Measurements from ENCODE around the gene TRMT44. TPM values are rescaled to one million over a fixed set of nuclear protein-coding genes. Genes with fewer than 3 reads are reported as not detected.

TRMT44 gene
- total RNA-seq, 1 experiment from 2014 or later: 25.8 TPM

DNA sequence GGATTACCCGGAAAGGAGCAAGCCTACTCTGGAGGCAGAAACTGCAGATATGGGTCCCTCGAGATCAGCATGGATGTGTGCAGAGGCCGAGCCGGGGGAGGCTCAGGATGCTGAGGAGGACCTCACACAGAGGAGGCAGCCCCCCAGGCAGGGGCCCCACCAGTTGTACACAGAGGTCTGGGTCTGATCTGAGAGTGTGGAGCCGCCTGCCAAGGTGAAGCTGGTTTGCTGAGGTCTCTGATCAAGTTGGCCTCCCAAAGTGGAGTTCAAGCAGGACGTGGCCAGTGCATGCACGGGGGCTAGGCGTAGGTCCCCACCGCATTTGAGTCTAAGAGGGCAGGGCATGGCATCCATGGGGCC is 35.1 kb upstream of the TRMT44 start:
- no peak overlapping the region for H3K9ac ChIP-seq (ENCODE audit: low read length)
- H3K36me3 ChIP-seq (ENCODE audit: control insufficient read depth in 1 of 2, insufficient read depth in 2 of 2, low read length in 2 of 2): no peaks in the 10 kb centered on the region; a peak in 1 of 4 replicates
- BruUV-seq (replicated peaks): no TSS peak

More for the DNA sequence above, 35.1 kb upstream of the TRMT44 start:
- Histone ChIP-seq H3K4me3 (replicated peaks in 1 of 2; ENCODE audit: low read depth in 1 of 2, low read length in 2 of 2) (no peak overlapping the region), H3K9me2 (ENCODE audit: insufficient read depth) (no peaks in the 10 kb centered on the region), H3K9me3 (ENCODE audit: control insufficient read depth in 1 of 2, insufficient read depth in 1 of 2, low read depth in 1 of 2, low read length in 2 of 2) (no peaks in the 10 kb centered on the region), H3K4me1 (ENCODE audit: control insufficient read depth in 1 of 2, insufficient read depth in 2 of 2, low read length in 2 of 2) (peaks cover 12% of the 10 kb centered on the region in 2 experiments; a peak in 3 of 4 replicates), H4K20me1 (ENCODE audit: insufficient read depth) (no peaks in the 10 kb centered on the region), H3K79me2 (ENCODE audit: insufficient read depth, low read length) (no peaks in the 10 kb centered on the region), H3K27ac (ENCODE audit: low read depth, low read length) (no peak overlapping the region), H3K4me2 (ENCODE audit: low read length) (no peak overlapping the region), H2AFZ (ENCODE audit: low read depth, low read length, poor library complexity, severe bottlenecking) (no peak overlapping the region), H3K27me3 (ENCODE audit: insufficient read depth, low read length) (no peaks in the 10 kb centered on the region)
- ChIA-PET POLR2A (no interaction called here), CTCF (no interaction called here), RAD21 (ENCODE audit: low non-redundant PET in 1 of 2, low total read pairs in 2 of 2, uncharacterized antibody in 2 of 2, unreplicated experiment in 2 of 2) (no interaction called here)
- DNase-seq (ENCODE audit: low read depth, low spot score) (no peak), ATAC-seq (no peak)
- intact Hi-C loops (cut with micrococcal nuclease): no loop called here
- TF ChIP-seq JUND (IDR thresholded peaks at IDR 0.05) (no peak), SRF (IDR thresholded peaks at IDR 0.05; ENCODE audit: low read depth) (no peak), SIN3A (IDR thresholded peaks at IDR 0.05; ENCODE audit: low read depth) (no peak), POLR2A (IDR thresholded peaks at IDR 0.05; ENCODE audit: borderline replicate concordance, extremely low read depth, insufficient read depth, insufficient read length) (no peak)
- TF ChIP-seq, protein P1, sequence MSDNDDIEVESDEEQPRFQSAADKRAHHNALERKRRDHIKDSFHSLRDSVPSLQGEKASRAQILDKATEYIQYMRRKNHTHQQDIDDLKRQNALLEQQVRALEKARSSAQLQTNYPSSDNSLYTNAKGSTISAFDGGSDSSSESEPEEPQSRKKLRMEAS (IDR thresholded peaks at IDR 0.05): no peak
- TF ChIP-seq, protein P2, sequence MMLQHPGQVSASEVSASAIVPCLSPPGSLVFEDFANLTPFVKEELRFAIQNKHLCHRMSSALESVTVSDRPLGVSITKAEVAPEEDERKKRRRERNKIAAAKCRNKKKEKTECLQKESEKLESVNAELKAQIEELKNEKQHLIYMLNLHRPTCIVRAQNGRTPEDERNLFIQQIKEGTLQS (IDR thresholded peaks at IDR 0.05): no peak
- TF ChIP-seq, protein P3, sequence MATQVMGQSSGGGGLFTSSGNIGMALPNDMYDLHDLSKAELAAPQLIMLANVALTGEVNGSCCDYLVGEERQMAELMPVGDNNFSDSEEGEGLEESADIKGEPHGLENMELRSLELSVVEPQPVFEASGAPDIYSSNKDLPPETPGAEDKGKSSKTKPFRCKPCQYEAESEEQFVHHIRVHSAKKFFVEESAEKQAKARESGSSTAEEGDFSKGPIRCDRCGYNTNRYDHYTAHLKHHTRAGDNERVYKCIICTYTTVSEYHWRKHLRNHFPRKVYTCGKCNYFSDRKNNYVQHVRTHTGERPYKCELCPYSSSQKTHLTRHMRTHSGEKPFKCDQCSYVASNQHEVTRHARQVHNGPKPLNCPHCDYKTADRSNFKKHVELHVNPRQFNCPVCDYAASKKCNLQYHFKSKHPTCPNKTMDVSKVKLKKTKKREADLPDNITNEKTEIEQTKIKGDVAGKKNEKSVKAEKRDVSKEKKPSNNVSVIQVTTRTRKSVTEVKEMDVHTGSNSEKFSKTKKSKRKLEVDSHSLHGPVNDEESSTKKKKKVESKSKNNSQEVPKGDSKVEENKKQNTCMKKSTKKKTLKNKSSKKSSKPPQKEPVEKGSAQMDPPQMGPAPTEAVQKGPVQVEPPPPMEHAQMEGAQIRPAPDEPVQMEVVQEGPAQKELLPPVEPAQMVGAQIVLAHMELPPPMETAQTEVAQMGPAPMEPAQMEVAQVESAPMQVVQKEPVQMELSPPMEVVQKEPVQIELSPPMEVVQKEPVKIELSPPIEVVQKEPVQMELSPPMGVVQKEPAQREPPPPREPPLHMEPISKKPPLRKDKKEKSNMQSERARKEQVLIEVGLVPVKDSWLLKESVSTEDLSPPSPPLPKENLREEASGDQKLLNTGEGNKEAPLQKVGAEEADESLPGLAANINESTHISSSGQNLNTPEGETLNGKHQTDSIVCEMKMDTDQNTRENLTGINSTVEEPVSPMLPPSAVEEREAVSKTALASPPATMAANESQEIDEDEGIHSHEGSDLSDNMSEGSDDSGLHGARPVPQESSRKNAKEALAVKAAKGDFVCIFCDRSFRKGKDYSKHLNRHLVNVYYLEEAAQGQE (IDR thresholded peaks at IDR 0.05; ENCODE audit: low read depth): no peak
